ENCODE measurements around the gene MRC1.

DNA sequence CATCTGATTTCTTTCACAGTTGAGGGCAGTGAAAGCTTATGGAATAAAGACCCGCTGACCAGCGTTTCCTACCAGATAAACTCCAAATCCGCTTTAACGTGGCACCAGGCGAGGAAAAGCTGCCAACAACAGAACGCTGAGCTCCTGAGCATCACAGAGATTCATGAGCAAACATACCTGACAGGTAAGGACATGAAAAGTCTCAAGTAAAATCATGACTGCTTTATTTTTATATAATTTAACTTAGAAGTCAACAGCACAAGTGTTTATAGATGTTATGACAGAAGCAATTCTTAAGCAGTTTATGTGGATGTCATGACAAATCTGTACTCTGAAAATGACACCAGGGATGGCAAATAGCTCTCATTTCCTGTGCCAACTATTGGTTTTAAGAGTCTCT is 24.5 kb downstream of the MRC1 start:
- no peak for TF ChIP-seq TAF1 (IDR thresholded peaks at IDR 0.05; ENCODE audit: low read depth, low read length)
- TF ChIP-seq POLR2A (IDR thresholded peaks at IDR 0.05; ENCODE audit: low read depth, low read length), result no peak
- TF ChIP-seq POLR2AphosphoS5 (IDR thresholded peaks at IDR 0.05; ENCODE audit: low read depth, low read length), result no peak
- no peak for TF ChIP-seq POU2F2 (IDR thresholded peaks at IDR 0.05; ENCODE audit: low read depth, low read length)

Data from GM12891 (cell line).